IMR-90 (cell line): ENCODE measurements around the gene ZNF556. TPM values are rescaled to one million over a fixed set of nuclear protein-coding genes. Genes with fewer than 3 reads are reported as not detected.

Experiments
- ATAC-seq: fragments of 200-7000 bp; cut with Tn5 transposase; 2 replicates; pipeline ENCODE4 v1.9.1; 2020; ENCODE audit warnings: low read depth, mild to moderate bottlenecking, moderate library complexity
- BruUV-seq: library from RNA; stranded (reverse); fragments of 400-500 nt; replicated peaks from 2 replicates; lab custom pipeline; 2021; lab: Mats Ljungman, UMichigan
- CTCF ChIA-PET: fragments of 300-600 bp; formaldehyde crosslinking; extraction: SDS; loops from one replicate; lab custom pipeline; 2021; ENCODE audit warnings: antibody characterized with exemption; lab: Yijun Ruan, JAX
- POLR2A ChIA-PET: fragments of 300-600 bp; sonication (Branson Sonifier 250); formaldehyde crosslinking; loops from one replicate; lab custom pipeline; 2022; ENCODE audit warnings: antibody characterized with exemption; ENCODE audit not compliant: unreplicated experiment; lab: Charles Lee
- DNase-seq: peaks from one replicate; pipeline ENCODE4 v3.0.0; 2013
- H2AFZ ChIP-seq: replicated peaks from 2 replicates; pipeline ENCODE3; 2013; ENCODE audit warnings: low read length, mild to moderate bottlenecking; ENCODE audit not compliant: poor library complexity
- H2AK5ac ChIP-seq: 2 replicates; pipeline ENCODE4 v1.6.1; 2013; ENCODE audit warnings: low read depth, low read length, inconsistent platforms
- H2AK9ac ChIP-seq: replicated peaks from 2 replicates; pipeline ENCODE3; 2013; ENCODE audit warnings: mild to moderate bottlenecking, low read depth, low read length, moderate library complexity; ENCODE audit not compliant: poor library complexity
- H2BK120ac ChIP-seq: 2 replicates; pipeline ENCODE4 v1.6.1; 2013; ENCODE audit warnings: low read depth, low read length, inconsistent platforms
- H2BK15ac ChIP-seq: 3 replicates; pipeline ENCODE4 v1.6.1; 2013; ENCODE audit warnings: low read depth, low read length, inconsistent platforms
- H2BK20ac ChIP-seq: 2 replicates; pipeline ENCODE4 v1.6.1; 2013; ENCODE audit warnings: low read depth, mild to moderate bottlenecking, inconsistent platforms, low read length, moderate library complexity
- H2BK5ac ChIP-seq: 2 replicates; pipeline ENCODE4 v1.6.1; 2013; ENCODE audit warnings: mild to moderate bottlenecking, low read depth, low read length, inconsistent platforms; ENCODE audit not compliant: poor library complexity, severe bottlenecking
- H3K14ac ChIP-seq: replicated peaks from 2 replicates; pipeline ENCODE4 v1.6.1; 2013; ENCODE audit warnings: low read depth, low read length, inconsistent platforms
- H3K18ac ChIP-seq: 2 replicates; pipeline ENCODE4 v1.6.1; 2013; ENCODE audit warnings: low read depth, low read length, control low read depth
- H3K23ac ChIP-seq: 2 replicates; pipeline ENCODE4 v1.6.1; 2013; ENCODE audit warnings: low read depth, low read length, inconsistent platforms
- H3K27ac ChIP-seq: 2 replicates; pipeline ENCODE4 v1.5.1; 2013; ENCODE audit warnings: mild to moderate bottlenecking, control low read depth, low read length; ENCODE audit not compliant: insufficient read depth
- H3K27me3 ChIP-seq: 2 replicates; pipeline ENCODE4 v1.6.1; 2013; ENCODE audit warnings: low read length; ENCODE audit not compliant: control insufficient read depth, insufficient read depth
- H3K36me3 ChIP-seq: 2 replicates; pipeline ENCODE4 v1.6.1; 2013; ENCODE audit warnings: low read length, mixed read lengths; ENCODE audit not compliant: control insufficient read depth, insufficient read depth
- H3K4ac ChIP-seq: 2 replicates; pipeline ENCODE4 v1.6.1; 2013; ENCODE audit warnings: low read depth, low read length, inconsistent platforms
- H3K4me1 ChIP-seq: 2 replicates; pipeline ENCODE4 v1.6.1; 2013; ENCODE audit warnings: low read length, mixed read lengths; ENCODE audit not compliant: control insufficient read depth, insufficient read depth
- H3K4me2 ChIP-seq: 2 replicates; pipeline ENCODE4 v1.6.1; 2013; ENCODE audit warnings: low read depth, mild to moderate bottlenecking, control low read depth, low read length, moderate library complexity
- H3K4me3 ChIP-seq: 2 replicates; pipeline ENCODE4 v1.5.1; 2013; ENCODE audit warnings: low read depth, mild to moderate bottlenecking, control low read depth, low read length, moderate library complexity; ENCODE audit not compliant: insufficient read depth
- H3K56ac ChIP-seq: 2 replicates; pipeline ENCODE4 v1.6.1; 2013; ENCODE audit warnings: low read length, inconsistent platforms; ENCODE audit not compliant: insufficient read depth; ENCODE audit errors: extremely low read depth
- H3K79me1 ChIP-seq, 2 experiments: 2 replicates each; pipeline ENCODE4 v1.6.1; 2013; ENCODE audit warnings: low read length in 2 of 2, inconsistent platforms in 1 of 2, low read depth in 1 of 2
- H3K9ac ChIP-seq: 2 replicates; pipeline ENCODE4 v1.6.1; 2013; ENCODE audit warnings: low read depth, low read length, control low read depth
- H3K9me1 ChIP-seq: 2 replicates; pipeline ENCODE4 v1.6.1; 2013; ENCODE audit warnings: low read length, inconsistent platforms; ENCODE audit not compliant: insufficient read depth
- H3K9me3 ChIP-seq: 2 replicates; pipeline ENCODE4 v1.6.1; 2013; ENCODE audit warnings: low read length; ENCODE audit not compliant: control insufficient read depth, insufficient read depth
- H4K20me1 ChIP-seq: 2 replicates; pipeline ENCODE4 v1.6.1; 2013; ENCODE audit warnings: low read length, inconsistent platforms; ENCODE audit not compliant: insufficient read depth
- H4K5ac ChIP-seq: 2 replicates; pipeline ENCODE4 v1.6.1; 2013; ENCODE audit warnings: mild to moderate bottlenecking, low read depth, low read length, control low read depth
- H4K8ac ChIP-seq, 2 experiments: 2 replicates each; pipeline ENCODE4 v1.6.1; 2013; ENCODE audit warnings: low read depth in 2 of 2, low read length in 2 of 2, control low read depth in 1 of 2, inconsistent platforms in 1 of 2
- H4K91ac ChIP-seq: 2 replicates; pipeline ENCODE4 v1.6.1; 2013; ENCODE audit warnings: low read depth, low read length, inconsistent platforms; ENCODE audit not compliant: insufficient read depth
- MAFK ChIP-seq: IDR thresholded peaks from 2 replicates; pipeline ENCODE4 v1.6.1; 2012; ENCODE audit warnings: low read depth, low read length, improper control_type of control experiment
- MAZ ChIP-seq: IDR thresholded peaks from 2 replicates; pipeline ENCODE4 v1.6.1; 2012; ENCODE audit warnings: low read depth, mild to moderate bottlenecking, low read length, improper control_type of control experiment, moderate library complexity, borderline replicate concordance
- MXI1 ChIP-seq: IDR thresholded peaks from 2 replicates; pipeline ENCODE4 v1.6.1; 2012; ENCODE audit warnings: low read depth, mild to moderate bottlenecking, low read length, moderate library complexity, borderline replicate concordance
- NFE2L2 ChIP-seq: fragments of 150-350 bp; IDR thresholded peaks from 2 replicates; pipeline ENCODE4 v1.6.1; 2016; ENCODE audit warnings: low read depth, mild to moderate bottlenecking, low read length
- POLR2A ChIP-seq: IDR thresholded peaks from 2 replicates; pipeline ENCODE4 v1.6.1; 2012; ENCODE audit warnings: mild to moderate bottlenecking, low read depth, low read length
- RAD21 ChIP-seq: IDR thresholded peaks from 2 replicates; pipeline ENCODE4 v1.6.1; 2012; ENCODE audit warnings: low read length, improper control_type of control experiment
- WGBS, 2 experiments: methylation state at CpG; one replicate each; pipeline versions ENCODE4 v1.1.5 to v1.1.7; 2013; ENCODE audit warnings: missing lambda C conversion rate in 2 of 2; ENCODE audit not compliant: insufficient read length in 1 of 2; ENCODE audit errors: extremely low coverage in 2 of 2; 5-methylcytosine and 5-hydroxymethylcytosine counted together
- dilution Hi-C: fragments of 300-500 bp; cut with HindIII; formaldehyde crosslinking; loops from one replicate; pipeline ENCODE4 v1.14.3; 2018; ENCODE audit warnings: low sequenced_read_pairs; ENCODE audit not compliant: unreplicated experiment
- in situ Hi-C: fragments of 300-500 bp; cut with MboI; formaldehyde crosslinking; loops from 3 replicates; pipeline ENCODE4 v1.14.3; 2019; ENCODE audit warnings: low sequenced_read_pairs, inconsistent platforms, mixed read lengths
- intact Hi-C: fragments of 100-400 bp; cut with micrococcal nuclease; formaldehyde crosslinking; loops from 2 replicates; pipeline ENCODE4 v1.10.0; 2022
- polyA plus RNA-seq, 3 experiments: library from polyadenylated mRNA; depleted of rRNA; stranded (reverse); fragments of >200 nt; gene quantifications; 2 replicates each; pipeline ENCODE4 v1.2.3, GENCODE V29; 2012; ENCODE audit warnings: low replicate concordance in 1 of 3
- total RNA-seq: library from RNA; depleted of rRNA; stranded (reverse); fragments of >200 nt; gene quantifications from 2 replicates; pipeline ENCODE4 v1.2.3, GENCODE V29; 2012
- TF ChIP-seq, protein P1 (sequence below): fragments of 150-350 bp; IDR thresholded peaks from 2 replicates; pipeline ENCODE4 v1.6.1; 2016; ENCODE audit warnings: low read depth, mild to moderate bottlenecking, low read length, moderate library complexity, borderline replicate concordance

Gene ZNF556
- total and polyA plus RNA-seq, 2 of the 4 experiments (the other 2 are of a cell fraction), result not detected

DNA sequence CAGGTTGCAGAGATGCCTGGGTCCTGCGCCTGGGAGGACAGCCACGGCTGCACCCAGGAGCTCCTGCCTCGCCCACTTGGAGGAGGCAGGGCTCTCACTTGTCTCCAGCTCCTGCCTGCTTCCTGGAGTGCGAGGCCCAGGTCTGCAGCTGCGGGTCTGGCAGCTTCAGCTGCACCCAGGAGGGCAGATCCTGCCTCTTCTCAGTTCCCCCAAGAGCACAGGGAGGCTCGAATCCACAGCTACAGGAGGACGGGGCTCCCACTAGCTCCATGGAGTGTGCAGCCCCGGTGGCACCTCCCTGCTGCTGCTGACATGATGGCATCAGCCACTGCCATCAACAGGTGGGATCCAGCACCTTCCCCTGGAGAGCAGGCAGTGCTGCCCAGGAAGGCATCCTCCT is 43.0 kb upstream of the ZNF556 start:
- Histone ChIP-seq H3K14ac (no peak overlapping the region), H2BK15ac (no peak overlapping the region), H3K79me1 (peaks cover 6 to 11% of the 10 kb centered on the region in 2 experiments; a peak in 2 of 4 replicates), H3K23ac (no peak overlapping the region), H2BK5ac (no peak overlapping the region), H3K4me1 (no peaks in the 10 kb centered on the region; the same call in 1 of the 2 replicates), H3K9ac (no peak overlapping the region), H3K27ac (no peak overlapping the region), H3K36me3 (peaks cover 21% of the 10 kb centered on the region; the same call in 1 of the 2 replicates), H4K5ac (no peak overlapping the region), H3K4me2 (no peak overlapping the region), H4K8ac (no peak overlapping the region), H2AK5ac (no peak overlapping the region), H3K18ac (no peak overlapping the region), H3K27me3 (no peaks in the 10 kb centered on the region), H3K9me1 (0 out of 2 replicates have a peak, but pooled peaks cover 4% of the 10 kb centered on the region), H2BK20ac (no peak overlapping the region), H3K9me3 (peaks cover 19% of the 10 kb centered on the region), H4K20me1 (no peaks in the 10 kb centered on the region), H4K91ac (no peak overlapping the region), H3K4ac (no peak overlapping the region), H2AFZ (no peak overlapping the region), H3K56ac (no peak overlapping the region), H2BK120ac (no peak overlapping the region), H2AK9ac (no peak overlapping the region), H3K4me3 (no peak overlapping the region)
- DNase-seq (no peak), ATAC-seq (no peak)
- intact Hi-C loops (no loop called here), dilution Hi-C loops (no loop called here), in situ Hi-C loops (no loop called here)
- ChIA-PET POLR2A (no interaction called here), CTCF (no interaction called here)
- WGBS, 2 experiments, result 77% methylated on average over 6 of the region's 8 CpGs; no CpG with 5 or more reads in 1 of the 2 experiments
- no TSS peak for BruUV-seq
- TF ChIP-seq MAFK, result no peak
- no peak for TF ChIP-seq MAZ
- TF ChIP-seq NFE2L2, result no peak
- TF ChIP-seq, protein P1, sequence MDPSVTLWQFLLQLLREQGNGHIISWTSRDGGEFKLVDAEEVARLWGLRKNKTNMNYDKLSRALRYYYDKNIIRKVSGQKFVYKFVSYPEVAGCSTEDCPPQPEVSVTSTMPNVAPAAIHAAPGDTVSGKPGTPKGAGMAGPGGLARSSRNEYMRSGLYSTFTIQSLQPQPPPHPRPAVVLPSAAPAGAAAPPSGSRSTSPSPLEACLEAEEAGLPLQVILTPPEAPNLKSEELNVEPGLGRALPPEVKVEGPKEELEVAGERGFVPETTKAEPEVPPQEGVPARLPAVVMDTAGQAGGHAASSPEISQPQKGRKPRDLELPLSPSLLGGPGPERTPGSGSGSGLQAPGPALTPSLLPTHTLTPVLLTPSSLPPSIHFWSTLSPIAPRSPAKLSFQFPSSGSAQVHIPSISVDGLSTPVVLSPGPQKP, result no peak
- no peak for TF ChIP-seq POLR2A
- no peak for TF ChIP-seq MXI1
- no peak for TF ChIP-seq RAD21
